Effector memory CD8-positive, alpha-beta T cell (primary cell): Measurements from ENCODE around the gene PPM1H.
A peak's percentile ranks its signal among the peaks of the same experiment; 100 is the strongest.
"Not testable (repeated sequence)": the region's sequence is repeated elsewhere in the genome, so short reads cannot be mapped to it uniquely, and the experiment has no call there.

Experiments used
- ATAC-seq: fragments of 150-1000 bp; cut with Tn5 transposase; replicated peaks from 2 replicates; pipeline ENCODE4 v1.10.0; 2021; ENCODE audit warnings: mild to moderate bottlenecking, moderate library complexity
- DNase-seq, 3 experiments: peaks; one replicate each; pipeline ENCODE4 v3.0.0; 2021
- H3K27ac Mint-ChIP-seq, 2 donors: one replicate each; pipeline ENCODE4 v1.8.0; 2022; ENCODE audit warnings: mild to moderate bottlenecking in 2 of 2, mixed read lengths in 2 of 2, moderate library complexity in 2 of 2
- H3K27me3 Mint-ChIP-seq, 2 donors: one replicate each; pipeline ENCODE4 v1.8.0; 2022; ENCODE audit warnings: mixed read lengths in 2 of 2
- H3K36me3 Mint-ChIP-seq: one replicate; pipeline ENCODE4 v1.8.0; 2022; ENCODE audit warnings: mild to moderate bottlenecking, moderate library complexity, mixed read lengths; ENCODE audit not compliant: insufficient read depth
- H3K4me1 Mint-ChIP-seq, 2 donors: one replicate each; pipeline ENCODE4 v1.8.0; 2022; ENCODE audit warnings: low read depth in 2 of 2, mixed read lengths in 2 of 2
- H3K4me3 Mint-ChIP-seq, 2 donors: one replicate each; pipeline ENCODE4 v1.8.0; 2022; ENCODE audit warnings: mild to moderate bottlenecking in 2 of 2, mixed read lengths in 2 of 2, moderate library complexity in 2 of 2
- H3K9me3 Mint-ChIP-seq, 2 donors: one replicate each; pipeline ENCODE4 v1.8.0; 2022; ENCODE audit warnings: mixed read lengths in 2 of 2

PPM1H gene

DNA sequence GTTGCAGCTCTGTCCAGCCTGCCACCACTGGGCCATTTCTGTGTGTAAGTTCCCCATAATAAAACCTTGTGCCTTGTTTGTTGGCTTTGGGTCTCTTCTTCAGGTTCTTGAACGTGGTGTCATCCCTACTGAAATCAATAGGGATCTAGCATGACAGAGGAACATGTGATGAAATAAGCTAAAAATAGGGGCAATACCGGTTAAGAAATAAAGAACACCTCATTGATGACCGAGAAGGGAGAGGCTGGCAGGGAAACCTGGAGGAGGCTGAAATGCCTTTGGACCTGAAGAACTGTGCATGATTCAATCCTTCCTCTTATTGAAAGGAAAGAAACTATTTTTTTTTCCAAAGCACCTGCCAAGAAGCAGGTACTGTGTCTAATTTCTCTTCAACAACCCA is 172.3 kb downstream of the PPM1H start:
- no peak overlapping the region for H3K27ac Mint-ChIP-seq
- no peaks in the 10 kb centered on the region for H3K36me3 Mint-ChIP-seq
- peaks cover 0 to 8% of the 10 kb centered on the region in 2 donors for H3K4me1 Mint-ChIP-seq
- no peak overlapping the region for H3K4me3 Mint-ChIP-seq
- H3K27me3 Mint-ChIP-seq: peaks cover 21 to 29% of the 10 kb centered on the region in 2 donors
- no peak for DNase-seq
- H3K9me3 Mint-ChIP-seq: no peaks in the 10 kb centered on the region
- no peak for ATAC-seq

DNA sequence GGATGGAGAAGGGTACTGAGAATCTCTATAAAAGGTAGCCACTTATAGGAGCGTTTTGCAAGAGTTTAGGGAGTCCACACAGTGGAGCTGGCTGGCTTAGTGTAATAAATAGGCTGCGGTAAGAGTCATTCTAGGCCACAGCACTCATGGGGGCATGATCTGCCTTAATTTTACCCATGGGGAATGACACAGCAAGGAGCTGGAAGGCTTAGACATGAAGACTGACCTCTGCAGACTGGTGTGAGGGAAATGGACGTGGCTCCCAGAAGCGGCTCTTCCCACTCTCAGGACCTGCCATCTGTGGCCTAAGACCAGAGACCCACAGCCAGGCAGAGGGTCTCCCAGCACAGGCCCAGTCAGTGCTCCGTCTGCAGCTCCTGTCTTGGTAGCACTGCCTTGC is 173.3 kb downstream of the PPM1H start:
- ATAC-seq (no peak), DNase-seq (no peak)
- H3K36me3 Mint-ChIP-seq: no peaks in the 10 kb centered on the region
- H3K27ac Mint-ChIP-seq: no peak overlapping the region
- no peak overlapping the region for H3K4me3 Mint-ChIP-seq
- no peaks in the 10 kb centered on the region for H3K9me3 Mint-ChIP-seq
- peaks cover 21 to 29% of the 10 kb centered on the region in 2 donors for H3K27me3 Mint-ChIP-seq
- H3K4me1 Mint-ChIP-seq: peaks cover 0 to 8% of the 10 kb centered on the region in 2 donors

DNA sequence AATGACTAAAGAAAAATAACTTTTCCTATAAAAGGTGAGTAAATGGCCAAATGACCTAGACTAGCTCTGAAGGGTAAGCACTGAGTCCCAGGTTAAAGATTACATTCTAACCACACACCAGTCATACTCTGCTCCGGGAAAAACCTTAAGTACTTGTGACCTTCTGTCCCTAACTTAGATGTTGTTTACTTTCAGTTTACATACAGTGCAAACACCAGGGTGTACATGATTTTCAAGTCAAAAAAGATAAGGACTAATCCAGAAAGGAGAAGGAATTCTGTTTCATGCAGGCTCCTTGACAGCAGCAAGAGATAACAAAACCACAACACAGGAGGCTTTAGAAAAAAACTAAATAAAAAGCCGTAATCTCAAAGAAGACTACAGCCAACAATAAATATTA is 174.2 kb downstream of the PPM1H start:
- ATAC-seq (no peak), DNase-seq (no peak)
- H3K4me1 Mint-ChIP-seq: peaks cover 0 to 8% of the 10 kb centered on the region in 2 donors
- peak overlapping the region in 1 of 2 donors; percentile 16 for H3K27ac Mint-ChIP-seq
- H3K9me3 Mint-ChIP-seq: no peaks in the 10 kb centered on the region
- no peaks in the 10 kb centered on the region for H3K36me3 Mint-ChIP-seq
- no peak overlapping the region for H3K4me3 Mint-ChIP-seq
- peaks cover 21 to 34% of the 10 kb centered on the region in 2 donors for H3K27me3 Mint-ChIP-seq

DNA sequence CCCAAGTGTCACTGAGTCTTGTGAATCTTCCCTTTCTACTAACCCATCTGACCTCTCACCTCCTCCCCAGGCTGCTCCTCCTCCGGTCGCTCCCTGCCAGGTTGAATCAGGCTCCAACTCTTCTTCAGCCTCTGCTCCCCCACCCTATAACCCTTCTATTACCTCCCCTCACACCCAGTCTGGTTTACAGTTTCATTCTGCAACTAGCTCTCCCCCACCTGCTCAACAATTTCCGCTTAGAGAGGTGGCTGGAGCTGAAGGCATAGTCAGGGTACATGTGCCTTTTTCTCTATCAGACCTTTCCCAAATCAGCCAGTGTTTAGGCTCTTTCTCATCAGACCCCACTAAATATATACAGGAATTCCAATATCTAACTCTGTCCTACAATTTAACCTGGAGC is 174.6 kb downstream of the PPM1H start:
- Mint-ChIP-seq H3K27ac (peak overlapping the region in 1 of 2 donors; percentile 16), H3K27me3 (peaks cover 21 to 36% of the 10 kb centered on the region in 2 donors)
- H3K4me3 Mint-ChIP-seq, H3K36me3 Mint-ChIP-seq, H3K4me1 Mint-ChIP-seq, ATAC-seq, DNase-seq, H3K9me3 Mint-ChIP-seq: not testable (repeated sequence)

DNA sequence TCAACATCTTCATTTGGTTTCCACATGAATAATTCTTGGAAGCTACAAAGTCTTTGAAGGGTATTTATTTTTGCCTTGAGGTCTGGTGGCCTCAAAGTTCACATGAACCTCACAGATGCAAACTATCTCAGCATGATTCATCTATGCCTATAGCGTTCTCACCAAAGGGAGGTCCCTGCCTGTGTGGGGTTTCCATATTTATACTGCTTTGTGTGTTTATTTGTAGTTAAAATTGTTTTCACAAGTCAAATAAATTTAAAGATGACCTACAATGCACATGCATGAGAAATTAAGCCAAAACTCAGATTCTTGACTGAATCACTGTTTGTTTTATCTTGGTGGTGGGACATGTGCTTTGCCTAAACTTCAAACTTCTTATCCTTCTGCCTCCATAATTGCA is 176.7 kb downstream of the PPM1H start:
- no peaks in the 10 kb centered on the region for H3K9me3 Mint-ChIP-seq
- H3K36me3 Mint-ChIP-seq: no peaks in the 10 kb centered on the region
- no peak overlapping the region for H3K4me3 Mint-ChIP-seq
- H3K4me1 Mint-ChIP-seq: peaks cover 0 to 8% of the 10 kb centered on the region in 2 donors
- H3K27me3 Mint-ChIP-seq: peaks cover 30 to 45% of the 10 kb centered on the region in 2 donors
- no peak overlapping the region for H3K27ac Mint-ChIP-seq
- DNase-seq (no peak), ATAC-seq (no peak)

DNA sequence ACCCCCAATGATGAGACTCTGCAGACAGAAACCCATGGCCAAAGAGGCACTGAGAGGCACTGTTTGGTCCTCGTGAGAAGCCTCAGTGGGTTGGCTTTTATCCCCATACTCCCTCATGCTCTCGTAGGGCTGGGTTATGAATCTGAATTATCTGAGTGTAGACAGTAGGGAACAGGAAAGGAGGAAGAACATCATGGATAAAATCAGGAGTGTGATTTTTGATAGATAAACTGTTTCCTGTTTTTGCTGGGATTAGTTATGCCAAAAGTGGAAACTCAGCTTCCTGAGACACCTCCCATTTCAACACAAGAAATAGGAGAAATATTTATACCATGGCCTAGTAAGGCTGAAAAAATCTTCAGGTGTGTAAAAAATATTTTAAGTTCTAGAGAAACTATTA is 177.9 kb downstream of the PPM1H start:
- Mint-ChIP-seq H3K9me3 (no peaks in the 10 kb centered on the region), H3K27ac (no peak overlapping the region), H3K4me3 (no peak overlapping the region), H3K27me3 (peaks cover 30 to 45% of the 10 kb centered on the region in 2 donors), H3K4me1 (peaks cover 0 to 8% of the 10 kb centered on the region in 2 donors), H3K36me3 (no peaks in the 10 kb centered on the region)
- DNase-seq (no peak), ATAC-seq (no peak)

DNA sequence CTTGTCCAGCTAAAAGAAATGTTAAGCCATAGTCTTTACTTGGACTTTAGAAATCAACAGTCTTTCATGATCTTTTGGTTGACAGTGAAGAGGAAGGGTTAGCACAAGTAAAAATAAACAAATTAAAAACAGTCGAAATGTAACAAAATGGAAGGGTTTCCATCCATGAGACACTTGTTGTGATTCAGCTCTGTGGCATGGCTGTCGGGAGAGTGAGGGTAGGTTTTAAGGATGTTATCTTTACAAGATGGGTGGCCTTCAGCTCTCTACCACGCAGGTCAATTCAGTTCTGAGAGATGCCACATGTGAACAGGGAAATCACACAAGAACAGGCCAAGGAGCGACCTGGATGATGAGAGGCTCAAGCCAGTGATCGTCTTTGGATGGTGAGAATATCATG is 180.2 kb downstream of the PPM1H start:
- peaks cover 21 to 45% of the 10 kb centered on the region in 2 donors for H3K27me3 Mint-ChIP-seq
- no peak overlapping the region for H3K27ac Mint-ChIP-seq
- no peaks in the 10 kb centered on the region for H3K36me3 Mint-ChIP-seq
- peaks cover 0 to under 1% of the 10 kb centered on the region in 2 donors for H3K4me1 Mint-ChIP-seq
- no peaks in the 10 kb centered on the region for H3K9me3 Mint-ChIP-seq
- H3K4me3 Mint-ChIP-seq: no peak overlapping the region
- no peak for ATAC-seq
- no peak for DNase-seq

DNA sequence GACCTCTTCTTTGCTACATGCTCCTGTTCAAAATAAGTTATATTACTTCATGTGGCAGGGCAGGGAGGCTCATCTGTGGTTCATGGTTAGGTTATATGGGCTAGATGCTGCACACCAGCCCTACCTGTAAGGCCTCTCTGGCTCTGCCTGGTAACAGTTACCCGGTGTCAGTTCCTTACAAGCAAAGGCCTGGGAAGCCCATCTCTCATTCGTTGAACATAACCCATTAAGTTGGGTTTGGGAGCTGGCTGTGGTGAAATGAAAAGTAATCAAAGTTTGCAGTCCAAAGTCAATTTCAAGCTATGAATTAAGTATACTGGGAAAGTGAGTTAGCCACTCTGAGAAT is 183.2 kb downstream of the PPM1H start:
- Mint-ChIP-seq H3K27me3 (peaks cover 9 to 33% of the 10 kb centered on the region in 2 donors), H3K36me3 (no peaks in the 10 kb centered on the region), H3K4me3 (no peak overlapping the region), H3K4me1 (no peaks in the 10 kb centered on the region), H3K9me3 (no peaks in the 10 kb centered on the region), H3K27ac (no peak overlapping the region)
- DNase-seq (no peak), ATAC-seq (no peak)

DNA sequence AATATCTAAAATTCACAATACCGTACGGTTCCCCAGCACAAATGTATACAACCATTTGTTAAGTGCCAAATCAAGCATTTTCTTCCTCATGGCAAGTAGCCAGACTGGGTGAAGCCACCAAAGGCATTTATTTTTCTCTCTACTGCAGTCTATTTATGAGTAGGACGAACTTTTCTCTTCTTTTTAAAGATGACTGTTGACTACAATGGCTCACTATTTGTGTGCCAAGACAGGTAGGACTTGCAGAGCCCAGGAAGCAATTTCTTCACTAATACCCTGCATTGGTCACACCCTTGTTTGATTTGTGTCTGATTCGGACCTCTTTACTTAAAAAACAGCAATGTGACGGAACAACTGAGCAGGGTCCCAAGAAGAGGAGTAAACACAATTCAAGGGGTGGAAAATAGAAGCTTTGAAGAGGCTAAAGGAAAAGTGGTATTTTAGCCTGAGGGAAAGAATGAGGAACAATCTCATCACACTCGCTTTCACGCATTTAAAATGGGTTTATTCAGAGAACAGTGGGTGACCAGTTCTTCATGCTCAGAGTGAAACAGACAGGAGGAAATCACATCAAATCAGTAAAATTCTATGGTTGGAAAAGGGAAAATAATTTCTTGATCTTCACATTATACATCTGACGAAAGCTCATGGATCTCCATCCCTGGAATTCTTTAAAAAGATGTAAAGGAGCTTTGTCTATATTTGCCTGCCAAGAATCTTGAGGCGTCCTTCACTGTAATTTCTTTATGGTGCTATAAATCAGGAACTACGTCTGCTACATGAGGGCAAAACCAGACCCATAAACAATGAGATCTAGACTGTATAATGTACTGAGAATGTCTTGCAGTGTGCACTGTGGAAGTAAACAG is 183.8 kb downstream of the PPM1H start:
- Mint-ChIP-seq H3K27me3 (peaks cover 9 to 33% of the 10 kb centered on the region in 2 donors), H3K27ac (no peak overlapping the region)
- no peak for ATAC-seq

DNA sequence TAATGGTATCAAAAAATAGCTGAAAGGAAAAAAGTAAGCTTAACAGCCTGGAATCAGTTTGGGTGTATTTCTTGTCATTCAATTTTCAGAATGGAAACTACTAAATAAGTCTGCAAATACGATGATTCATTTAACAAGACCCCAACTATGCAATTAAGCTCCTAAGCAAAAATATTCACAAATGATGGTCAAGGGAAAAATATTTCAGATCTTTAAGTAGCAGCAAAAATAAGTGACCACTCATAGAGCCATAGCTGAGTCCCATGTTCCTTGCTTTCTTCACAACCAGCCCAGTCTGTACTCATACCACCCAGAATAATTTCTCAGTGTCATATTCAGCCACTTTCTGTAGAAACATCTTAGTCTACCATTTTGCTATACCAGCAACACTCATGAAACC is 185.4 kb downstream of the PPM1H start:
- no peaks in the 10 kb centered on the region for H3K36me3 Mint-ChIP-seq

More for the DNA sequence above, 183.8 kb downstream of the PPM1H start:
- no peaks in the 10 kb centered on the region for H3K9me3 Mint-ChIP-seq
- DNase-seq: no peak
- no peaks in the 10 kb centered on the region for H3K36me3 Mint-ChIP-seq
- H3K4me1 Mint-ChIP-seq: no peaks in the 10 kb centered on the region
- H3K4me3 Mint-ChIP-seq: no peak overlapping the region

DNA sequence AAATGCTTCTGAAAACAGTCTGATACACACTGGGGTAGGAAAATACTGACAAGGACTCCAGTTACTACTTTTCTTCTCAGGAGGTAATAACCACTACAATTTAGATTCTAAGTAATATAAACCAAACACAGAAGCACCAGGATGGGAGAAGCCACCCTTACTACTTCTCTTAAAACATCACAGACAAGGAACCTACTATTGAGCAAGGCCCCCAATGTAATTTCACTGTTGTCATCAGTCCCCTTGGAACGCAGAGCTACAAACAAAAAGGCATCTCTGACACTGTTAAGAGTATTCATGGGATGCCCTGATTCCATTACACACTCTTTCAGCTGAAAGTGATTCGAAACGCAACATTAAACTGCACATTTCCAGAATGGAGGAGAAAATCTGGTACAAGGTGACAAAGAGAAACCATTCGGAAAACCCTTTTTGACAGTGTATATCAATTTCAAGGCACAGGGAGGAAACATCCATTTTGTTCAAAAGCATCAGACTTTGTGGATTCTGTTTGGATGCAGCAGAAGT is 185.9 kb downstream of the PPM1H start:
- ATAC-seq (no peak), DNase-seq (no peak)
- peaks cover 3 to 18% of the 10 kb centered on the region in 2 donors for H3K27me3 Mint-ChIP-seq
- no peaks in the 10 kb centered on the region for H3K9me3 Mint-ChIP-seq
- no peak overlapping the region for H3K4me3 Mint-ChIP-seq
- no peaks in the 10 kb centered on the region for H3K36me3 Mint-ChIP-seq
- H3K27ac Mint-ChIP-seq: no peak overlapping the region
- no peaks in the 10 kb centered on the region for H3K4me1 Mint-ChIP-seq

More for the DNA sequence above, 185.4 kb downstream of the PPM1H start:
- Mint-ChIP-seq H3K27ac (no peak overlapping the region), H3K9me3 (no peaks in the 10 kb centered on the region), H3K4me1 (no peaks in the 10 kb centered on the region), H3K27me3 (peaks cover 9 to 24% of the 10 kb centered on the region in 2 donors), H3K4me3 (no peak overlapping the region)
- ATAC-seq: no peak
- DNase-seq: no peak

DNA sequence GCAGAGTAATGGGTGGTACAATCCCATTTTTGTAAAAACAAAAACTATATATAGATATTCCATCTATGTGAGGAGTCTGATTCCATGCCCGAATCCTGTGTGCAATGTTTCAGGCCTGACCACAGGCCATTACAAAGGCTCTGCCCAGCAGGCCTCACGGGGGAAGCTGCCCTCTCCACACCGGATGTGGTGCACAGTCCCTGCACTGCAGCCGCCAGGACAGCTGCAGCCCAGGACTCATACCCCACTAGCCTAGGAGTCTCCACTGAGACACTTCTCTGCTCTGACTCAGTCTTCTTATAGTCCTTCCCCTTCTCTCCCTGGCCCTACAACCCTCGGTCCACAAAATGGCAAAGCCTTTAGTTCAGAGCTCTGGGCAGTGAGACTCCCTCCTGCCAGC is 190.4 kb downstream of the PPM1H start:
- Mint-ChIP-seq H3K4me3 (no peak overlapping the region), H3K27me3 (peaks cover 0 to 6% of the 10 kb centered on the region in 2 donors), H3K4me1 (peaks cover 0 to 7% of the 10 kb centered on the region in 2 donors), H3K27ac (no peak overlapping the region), H3K36me3 (no peaks in the 10 kb centered on the region), H3K9me3 (no peaks in the 10 kb centered on the region)
- no peak for ATAC-seq
- DNase-seq: no peak

DNA sequence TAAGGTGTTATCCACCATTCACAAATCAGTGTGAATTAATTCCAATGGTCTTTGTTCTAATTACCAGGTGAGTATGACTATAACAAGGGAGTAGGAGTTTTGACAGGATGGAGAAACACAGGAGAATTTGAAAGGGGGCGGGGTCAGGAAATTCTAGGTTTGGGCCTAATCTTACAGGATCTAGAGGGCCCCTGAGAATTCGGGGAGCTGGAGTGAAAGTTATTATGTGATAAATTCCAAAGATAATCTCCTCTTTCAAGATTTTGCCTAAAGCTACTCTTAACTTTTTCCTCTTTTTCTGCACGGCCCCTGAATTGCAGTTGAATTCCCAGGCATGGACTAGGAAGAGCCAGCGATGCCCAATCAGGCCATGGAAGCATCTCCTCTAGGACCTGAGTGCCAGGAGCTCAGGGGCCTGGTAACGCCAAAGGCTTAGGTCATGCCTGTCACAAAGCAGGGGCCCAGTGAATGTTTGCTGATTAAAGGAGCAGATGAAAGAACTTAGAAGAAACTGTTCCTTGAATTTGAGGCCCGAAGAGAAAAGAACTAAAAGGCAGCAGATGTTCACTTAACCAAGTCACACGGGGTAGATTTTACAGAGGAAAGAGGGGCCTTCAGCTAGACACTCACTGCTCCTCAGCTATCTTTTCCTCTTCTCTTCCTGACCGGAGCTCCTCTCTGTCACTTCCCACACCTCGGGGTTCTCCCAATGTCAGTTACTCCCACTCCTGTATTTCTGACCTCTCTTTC is 195.5 kb downstream of the PPM1H start:
- H3K4me1 Mint-ChIP-seq: peaks cover 0 to 7% of the 10 kb centered on the region in 2 donors
- no peaks in the 10 kb centered on the region for H3K9me3 Mint-ChIP-seq
- H3K4me3 Mint-ChIP-seq: no peak overlapping the region
- DNase-seq (no peak), ATAC-seq (no peak)
- H3K36me3 Mint-ChIP-seq: no peaks in the 10 kb centered on the region
- H3K27ac Mint-ChIP-seq: no peak overlapping the region
- H3K27me3 Mint-ChIP-seq: peaks cover 0 to 6% of the 10 kb centered on the region in 2 donors
